Left ventricle myocardium inferior (tissue), 1 donor: Measurements from ENCODE around the gene OR8B12. TPM values are rescaled to one million over a fixed set of nuclear protein-coding genes. Genes with fewer than 3 reads are reported as not detected.

Experiments
- DNase-seq: peaks from one replicate; pipeline ENCODE4 v3.0.0-alpha.2; 2020
- H3K27ac ChIP-seq: fragments of 200-600 bp; replicated peaks from 2 replicates; pipeline ENCODE4 v1.8.0; 2021
- H3K27me3 ChIP-seq: fragments of 200-600 bp; 2 replicates; pipeline ENCODE4 v1.8.0; 2021; ENCODE audit warnings: low read depth
- H3K36me3 ChIP-seq: fragments of 200-600 bp; 2 replicates; pipeline ENCODE4 v1.8.0; 2021
- H3K4me1 ChIP-seq: fragments of 200-600 bp; 2 replicates; pipeline ENCODE4 v1.8.0; 2021
- H3K4me3 ChIP-seq: fragments of 200-600 bp; 2 replicates; pipeline ENCODE4 v1.8.0; 2021; ENCODE audit warnings: mild to moderate bottlenecking, moderate library complexity
- H3K9me3 ChIP-seq: fragments of 200-600 bp; replicated peaks from 2 replicates; pipeline ENCODE4 v1.8.0; 2021
- CTCF ChIP-seq: fragments of 200-600 bp; IDR thresholded peaks from 2 replicates; pipeline ENCODE4 v1.8.0; 2021; ENCODE audit warnings: antibody characterized with exemption, mild to moderate bottlenecking, borderline replicate concordance
- intact Hi-C: fragments of 100-400 bp; cut with micrococcal nuclease; formaldehyde crosslinking; loops from one replicate; pipeline ENCODE4 v1.11.0; 2022
- total RNA-seq: library from RNA; stranded (reverse); fragmentation: NEBNext Ultra II Directional; extraction: Animal tissue kit (Norgen Biotek cat#: 25700); gene quantifications from one replicate; pipeline ENCODE4 v1.2.1, GENCODE V29; 2021
- donor health status: DM: no; HTN: yes; CAD: no; lungs with severe emphysema.

OR8B12 gene
- total RNA-seq, 1 donor from 2014 or later, result not detected

GRCh38 chr11:124493016-124493655, 50.3 kb downstream of the OR8B12 start:
- H3K27me3 ChIP-seq, result peaks cover 9% of the 10 kb centered on the region
- no peaks in the 10 kb centered on the region for H3K36me3 ChIP-seq
- H3K4me3 ChIP-seq, result no peak overlapping the region
- H3K9me3 ChIP-seq, result peaks cover 28% of the 10 kb centered on the region
- TF ChIP-seq CTCF, result no peak
- intact Hi-C loops, result no loop called here
- no peaks in the 10 kb centered on the region for H3K4me1 ChIP-seq
- no peak overlapping the region for H3K27ac ChIP-seq
- DNase-seq, result no peak

Other genes starting within 250 kb of the OR8B12 start
- not detected for gene OR8D1, start 229.7 kb downstream of the OR8B12 start, total RNA-seq
- not detected for gene OR8D2, start 223.5 kb downstream of the OR8B12 start, total RNA-seq
- not detected for gene OR8B2, start 159.2 kb downstream of the OR8B12 start, total RNA-seq
- gene OR8B3, start 144.6 kb downstream of the OR8B12 start, total RNA-seq, result not detected
- gene OR8B4, start 118.8 kb downstream of the OR8B12 start, total RNA-seq, result not detected
- gene OR8B8, start 98.0 kb downstream of the OR8B12 start, total RNA-seq, result not detected
- gene OR8A1, start 26.3 kb upstream of the OR8B12 start, total RNA-seq, result not detected
- gene PANX3, start 67.8 kb upstream of the OR8B12 start, total RNA-seq, result not detected
- 23.3 TPM for gene TBRG1, start 79.2 kb upstream of the OR8B12 start, total RNA-seq
- 68.8 TPM for gene SIAE, start 130.1 kb upstream of the OR8B12 start, total RNA-seq
- gene SPA17, start 130.2 kb upstream of the OR8B12 start, total RNA-seq, result 3.0 TPM
- 5.0 TPM for gene NRGN, start 196.3 kb upstream of the OR8B12 start, total RNA-seq
- gene VSIG2, start 208.6 kb upstream of the OR8B12 start, total RNA-seq, result 1.2 TPM
- 40.0 TPM for gene ESAM, start 218.6 kb upstream of the OR8B12 start, total RNA-seq